HepG2 (cell line): Measurements from ENCODE around the gene U2AF2. TPM values are rescaled to one million over a fixed set of nuclear protein-coding genes. Genes with fewer than 3 reads are reported as not detected.

Experiments used
- ATAC-seq: fragments of 200-7000 bp; cut with Tn5 transposase; 3 replicates; pipeline ENCODE4 v1.9.1; 2020; ENCODE audit warnings: mild to moderate bottlenecking, moderate library complexity
- BruUV-seq: library from RNA; stranded (reverse); fragments of 400-500 nt; replicated peaks from 2 replicates; lab custom pipeline; 2021; lab: Mats Ljungman, UMichigan
- CTCF ChIA-PET: fragments of 300-600 bp; formaldehyde crosslinking; extraction: SDS; loops from one replicate; lab custom pipeline; 2021; ENCODE audit warnings: low total read pairs, inconsistent platforms, low intra/inter-chr PET ratio; lab: Yijun Ruan, JAX
- POLR2A ChIA-PET: fragments of 350-600 bp; sonication (Branson Sonifier 250); formaldehyde crosslinking; loops from one replicate; lab custom pipeline; 2020; ENCODE audit warnings: antibody characterized with exemption, inconsistent platforms; lab: Yijun Ruan, JAX
- DNase-seq: peaks from one replicate; pipeline ENCODE4 v3.0.0-alpha.2; 2015; ENCODE audit warnings: low spot score
- FAIRE-seq: peaks from 3 replicates; lab custom pipeline; 2011; peaks lifted over from hg19 to GRCh38; lab: Jason Lieb, UNC
- H2AFZ ChIP-seq: one replicate; pipeline ENCODE4 v1.6.1; 2011; ENCODE audit warnings: low read length, inconsistent platforms
- H3K27ac ChIP-seq: fragments of 300-600 bp; 3 replicates; pipeline ENCODE4 v1.8.0; 2011; ENCODE audit warnings: mixed run types, mild to moderate bottlenecking, mixed read lengths, low read length, inconsistent platforms; ENCODE audit not compliant: insufficient read depth; ENCODE audit errors: extremely low read length
- H3K27me3 ChIP-seq, 2 experiments: fragments of 200-600 bp in 1 of 2; 2 replicates in 1 of 2; 3 replicates in 1 of 2; pipeline versions ENCODE4 v1.6.0 to v1.8.0; 2011; ENCODE audit warnings: low read length in 2 of 2, mild to moderate bottlenecking in 2 of 2, moderate library complexity in 2 of 2, inconsistent platforms in 1 of 2; ENCODE audit not compliant: insufficient read depth in 2 of 2, control insufficient read depth in 1 of 2
- H3K36me3 ChIP-seq, 2 experiments: fragments of 200-600 bp in 1 of 2; replicated peaks in 1 of 2; 2 replicates in 1 of 2; 3 replicates in 1 of 2; pipeline versions ENCODE4 v1.5.1 to v1.8.0; 2011; ENCODE audit warnings: low read length in 2 of 2, inconsistent platforms in 1 of 2; ENCODE audit not compliant: insufficient read depth in 2 of 2, control insufficient read depth in 1 of 2
- H3K4me1 ChIP-seq: 2 replicates; pipeline ENCODE4 v1.5.1; 2012; ENCODE audit warnings: low read length, inconsistent platforms; ENCODE audit not compliant: insufficient read depth
- H3K4me2 ChIP-seq: 2 replicates; pipeline ENCODE4 v1.6.0; 2011; ENCODE audit warnings: low read depth, low read length, inconsistent platforms
- H3K4me3 ChIP-seq, 3 experiments: fragments of 200-600 bp in 1 of 3; sonication (generic), shearing (Covaris generic) in 1 of 3; replicated peaks in 1 of 3; 2 replicates each; pipeline ENCODE4 v1.5.1; 2011 to 2016; ENCODE audit warnings: low read length in 3 of 3, inconsistent platforms in 2 of 3, low read depth in 2 of 3, mild to moderate bottlenecking in 2 of 3, control low read depth in 1 of 3, mixed read lengths in 1 of 3; ENCODE audit not compliant: insufficient read depth in 1 of 3
- H3K79me2 ChIP-seq: one replicate; pipeline ENCODE4 v1.6.1; 2011; ENCODE audit warnings: low read length, inconsistent platforms; ENCODE audit not compliant: insufficient read depth
- H3K9ac ChIP-seq: 2 replicates; pipeline ENCODE4 v1.6.0; 2011; ENCODE audit warnings: mild to moderate bottlenecking, low read depth, low read length, inconsistent platforms; ENCODE audit not compliant: insufficient read depth
- H3K9me3 ChIP-seq: 2 replicates; pipeline ENCODE4 v1.5.1; 2012; ENCODE audit warnings: mild to moderate bottlenecking, low read length
- H4K20me1 ChIP-seq: 2 replicates; pipeline ENCODE4 v1.6.0; 2011; ENCODE audit warnings: inconsistent platforms, mild to moderate bottlenecking, low read length, moderate library complexity; ENCODE audit not compliant: insufficient read depth
- JUN ChIP-seq: sonication (generic); formaldehyde crosslinking; IDR thresholded peaks from 2 replicates; pipeline ENCODE4 v1.4.0; 2020; ENCODE audit warnings: mild to moderate bottlenecking, missing genetic modification reagents
- PAF1 ChIP-seq: IDR thresholded peaks from 2 replicates; pipeline ENCODE4 v1.6.1; 2016; ENCODE audit warnings: missing genetic modification reagents, missing compliant biosample characterization
- SETDB1 ChIP-seq: sonication (generic); formaldehyde crosslinking; IDR thresholded peaks from 2 replicates; pipeline ENCODE4 v1.5.1; 2020; ENCODE audit warnings: missing genetic modification reagents, mild to moderate bottlenecking, borderline replicate concordance
- WGBS: methylation state at CpG from one replicate; pipeline ENCODE4 v1.1.6; 2017; ENCODE audit warnings: low lambda C conversion rate; 5-methylcytosine and 5-hydroxymethylcytosine counted together
- in situ Hi-C: cut with HindIII; loops from 2 replicates; pipeline ENCODE4 v1.10.0; 2017; ENCODE audit warnings: low pct_unique_long_range_greater_than_20kb; ENCODE audit not compliant: extremely low pct_ligation_motif_present
- intact Hi-C: fragments of 100-400 bp; cut with micrococcal nuclease; formaldehyde crosslinking; loops from one replicate; pipeline ENCODE4 v1.10.0; 2022; ENCODE audit not compliant: unreplicated experiment
- polyA plus RNA-seq, 8 experiments: library from polyadenylated mRNA; depleted of rRNA in 3 of 8; stranded (reverse) in 7 of 8; unstranded in 1 of 8; fragments of >200 nt; fragmentation: Illumina TruSeq in 4 of 8; extraction: Trizol in 4 of 8; gene quantifications; 2 replicates each; pipeline versions ENCODE4 v1.2.1 to v1.2.3, GENCODE V29; 2011 to 2016; ENCODE audit warnings: low read depth in 4 of 8, missing spikeins in 1 of 8, mixed read lengths in 1 of 8; ENCODE audit not compliant: insufficient read depth in 1 of 8
- total RNA-seq, 5 experiments: library from RNA; depleted of rRNA; stranded (reverse); fragments of >200 nt; fragmentation: Illumina TruSeq; extraction: Trizol; gene quantifications; 2 replicates each; pipeline ENCODE4 v1.2.3, GENCODE V29; 2016; ENCODE audit warnings: low read depth in 1 of 5
- TF ChIP-seq, protein P1 (sequence below): sonication (generic); formaldehyde crosslinking; IDR thresholded peaks from 2 replicates; pipeline ENCODE4 v1.5.0; 2020; ENCODE audit warnings: mild to moderate bottlenecking, missing genetic modification reagents, borderline replicate concordance

U2AF2 gene
- total and polyA plus RNA-seq, 2 of the 13 experiments (the other 11 are each of a cell fraction or from before 2014, with no cell fraction given), result 84.3 to 124 TPM

- Histone ChIP-seq H3K36me3 (0 out of 5 replicates have a peak, but pooled peaks cover 0 to 3% of the 10 kb centered on the region in 2 experiments), H3K9ac (no peak overlapping the region), H3K9me3 (no peaks in the 10 kb centered on the region), H2AFZ (no peak overlapping the region), H3K4me3 (no peak overlapping the region; a peak in 1 of 6 replicates)
- ATAC-seq (no peak), DNase-seq (no peak)
- TF ChIP-seq SETDB1 (CRISPR knock-in tag), result no peak
- TF ChIP-seq PAF1 (CRISPR knock-in tag), result no peak
- TF ChIP-seq, protein P1, sequence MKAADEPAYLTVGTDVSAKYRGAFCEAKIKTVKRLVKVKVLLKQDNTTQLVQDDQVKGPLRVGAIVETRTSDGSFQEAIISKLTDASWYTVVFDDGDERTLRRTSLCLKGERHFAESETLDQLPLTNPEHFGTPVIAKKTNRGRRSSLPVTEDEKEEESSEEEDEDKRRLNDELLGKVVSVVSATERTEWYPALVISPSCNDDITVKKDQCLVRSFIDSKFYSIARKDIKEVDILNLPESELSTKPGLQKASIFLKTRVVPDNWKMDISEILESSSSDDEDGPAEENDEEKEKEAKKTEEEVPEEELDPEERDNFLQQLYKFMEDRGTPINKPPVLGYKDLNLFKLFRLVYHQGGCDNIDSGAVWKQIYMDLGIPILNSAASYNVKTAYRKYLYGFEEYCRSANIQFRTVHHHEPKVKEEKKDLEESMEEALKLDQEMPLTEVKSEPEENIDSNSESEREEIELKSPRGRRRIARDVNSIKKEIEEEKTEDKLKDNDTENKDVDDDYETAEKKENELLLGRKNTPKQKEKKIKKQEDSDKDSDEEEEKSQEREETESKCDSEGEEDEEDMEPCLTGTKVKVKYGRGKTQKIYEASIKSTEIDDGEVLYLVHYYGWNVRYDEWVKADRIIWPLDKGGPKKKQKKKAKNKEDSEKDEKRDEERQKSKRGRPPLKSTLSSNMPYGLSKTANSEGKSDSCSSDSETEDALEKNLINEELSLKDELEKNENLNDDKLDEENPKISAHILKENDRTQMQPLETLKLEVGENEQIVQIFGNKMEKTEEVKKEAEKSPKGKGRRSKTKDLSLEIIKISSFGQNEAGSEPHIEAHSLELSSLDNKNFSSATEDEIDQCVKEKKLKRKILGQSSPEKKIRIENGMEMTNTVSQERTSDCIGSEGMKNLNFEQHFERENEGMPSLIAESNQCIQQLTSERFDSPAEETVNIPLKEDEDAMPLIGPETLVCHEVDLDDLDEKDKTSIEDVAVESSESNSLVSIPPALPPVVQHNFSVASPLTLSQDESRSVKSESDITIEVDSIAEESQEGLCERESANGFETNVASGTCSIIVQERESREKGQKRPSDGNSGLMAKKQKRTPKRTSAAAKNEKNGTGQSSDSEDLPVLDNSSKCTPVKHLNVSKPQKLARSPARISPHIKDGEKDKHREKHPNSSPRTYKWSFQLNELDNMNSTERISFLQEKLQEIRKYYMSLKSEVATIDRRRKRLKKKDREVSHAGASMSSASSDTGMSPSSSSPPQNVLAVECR (CRISPR knock-in tag), result 0 out of 2 replicates have a peak, but pooled peaks have one; percentile 7
- no peak for TF ChIP-seq JUN (CRISPR knock-in tag)
- TF ChIP-seq, all 625 proteins: peak for 1
- Histone ChIP-seq H3K4me2 (no peak overlapping the region; the same call in 1 of the 2 replicates), H4K20me1 (peaks cover 14% of the 10 kb centered on the region; the same call in 1 of the 2 replicates), H3K27me3 (no peaks in the 10 kb centered on the region), H3K27ac (no peak overlapping the region), H3K79me2 (peaks cover 4% of the 10 kb centered on the region), H3K4me1 (peaks cover 34% of the 10 kb centered on the region)
- WGBS, result 92% methylated on average over 7 of the region's 7 CpGs
- BruUV-seq, result no TSS peak
- POLR2A ChIA-PET, result interaction anchor here (1.6 to 2.8 kb wide), 3 partner anchors 10 to 31 kb away, joined by 9 to 23 read pairs (median 11); partner anchors contain the start of genes U2AF2 and ZNF865
- FAIRE-seq, result no peak
- in situ Hi-C loops (no loop called here), intact Hi-C loops (no loop called here)
- CTCF ChIA-PET, result no interaction called here
Observed at GRCh38 chr19:55623130-55623529, 31.7 kb upstream of the U2AF2 start.
